NCI-H146 treated with DMSO at 0.1 percent for 48 hours (cell line): ENCODE data around the gene PLA2G2D.

Experiments used
- DNase-seq: peaks from one replicate; lab custom pipeline; 2025; ENCODE audit not compliant: unreplicated experiment; lab: John Stamatoyannopoulos, UW

Gene PLA2G2D

GRCh38 chr1:20115479-20115878, 3.9 kb downstream of the PLA2G2D start:
- DNase-seq: no peak

- no peak for DNase-seq
These were observed 5.2 kb downstream of the PLA2G2D start for GRCh38 chr1:20114021-20114648.

- no peak for DNase-seq
These were observed 6.9 kb downstream of the PLA2G2D start for GRCh38 chr1:20112279-20113000.

GRCh38 chr1:20111452-20111851, 7.9 kb downstream of the PLA2G2D start:
- no peak for DNase-seq

- DNase-seq: no peak
These were observed 8.7 kb downstream of the PLA2G2D start for GRCh38 chr1:20110679-20111078.

- no peak for DNase-seq
These were observed 10.0 kb downstream of the PLA2G2D start for GRCh38 chr1:20109223-20109856.

GRCh38 chr1:20108366-20109123, 10.8 kb downstream of the PLA2G2D start:
- DNase-seq: no peak

GRCh38 chr1:20107796-20108195, 11.5 kb downstream of the PLA2G2D start:
- DNase-seq: no peak

- no peak for DNase-seq
These were observed 12.0 kb downstream of the PLA2G2D start for GRCh38 chr1:20107351-20107750.

GRCh38 chr1:20105856-20106255, 13.5 kb downstream of the PLA2G2D start:
- no peak for DNase-seq

- no peak for DNase-seq
These were observed 16.5 kb downstream of the PLA2G2D start for GRCh38 chr1:20102875-20103274.

- DNase-seq: no peak
These were observed 18.5 kb downstream of the PLA2G2D start for GRCh38 chr1:20100632-20101355.

- DNase-seq: no peak
These were observed 19.8 kb downstream of the PLA2G2D start for GRCh38 chr1:20099533-20099932.

GRCh38 chr1:20096840-20097447, 22.4 kb downstream of the PLA2G2D start:
- no peak for DNase-seq

- DNase-seq: no peak
These were observed 23.5 kb downstream of the PLA2G2D start for GRCh38 chr1:20095564-20096434.

GRCh38 chr1:20093940-20094391, 25.4 kb downstream of the PLA2G2D start:
- DNase-seq: no peak

- no peak for DNase-seq
These were observed 26.0 kb downstream of the PLA2G2D start for GRCh38 chr1:20093303-20093702.

- DNase-seq: no peak
These were observed 28.7 kb downstream of the PLA2G2D start for GRCh38 chr1:20090641-20091040.

GRCh38 chr1:20090119-20090518, 29.2 kb downstream of the PLA2G2D start:
- no peak for DNase-seq
